KMS-11 (cell line): ENCODE measurements around the gene ANKRD44.

ENCODE experiments used
- H2AFZ ChIP-seq: fragments of 200-600 bp; sonication (generic); 2 replicates; pipeline ENCODE4 v1.6.1; 2016; ENCODE audit warnings: antibody characterized with exemption, mixed run types, low read depth
- H3K27ac ChIP-seq: fragments of 200-600 bp; sonication (generic); 2 replicates; pipeline ENCODE4 v1.6.1; 2016; ENCODE audit warnings: mild to moderate bottlenecking, mixed run types
- H3K27me3 ChIP-seq: fragments of 200-600 bp; sonication (generic); 2 replicates; pipeline ENCODE4 v1.6.1; 2017; ENCODE audit warnings: mild to moderate bottlenecking, low read depth, mixed run types, moderate library complexity; ENCODE audit not compliant: insufficient read depth
- H3K36me3 ChIP-seq: fragments of 200-600 bp; sonication (generic); 2 replicates; pipeline ENCODE4 v1.6.1; 2017; ENCODE audit warnings: mild to moderate bottlenecking, mixed run types; ENCODE audit not compliant: insufficient read depth
- H3K4me1 ChIP-seq: fragments of 200-600 bp; sonication (generic); 2 replicates; pipeline ENCODE4 v1.6.1; 2016; ENCODE audit warnings: mild to moderate bottlenecking, low read depth, mixed run types; ENCODE audit not compliant: poor library complexity, severe bottlenecking
- H3K4me2 ChIP-seq: fragments of 200-600 bp; sonication (generic); 2 replicates; pipeline ENCODE4 v1.7.0; 2016; ENCODE audit warnings: mild to moderate bottlenecking, mixed run types
- H3K4me3 ChIP-seq: fragments of 200-600 bp; sonication (generic); IDR thresholded peaks from 2 replicates; pipeline ENCODE4 v1.6.1; 2017; ENCODE audit warnings: low read depth, low read length, mixed read lengths; ENCODE audit not compliant: insufficient read depth
- H3K79me2 ChIP-seq: fragments of 200-600 bp; sonication (generic); 2 replicates; pipeline ENCODE4 v1.6.1; 2016; ENCODE audit warnings: low read depth, mixed run types; ENCODE audit not compliant: insufficient read depth
- H3K9ac ChIP-seq: fragments of 200-600 bp; sonication (generic); 2 replicates; pipeline ENCODE4 v1.6.1; 2016; ENCODE audit warnings: mild to moderate bottlenecking, mixed run types
- H4K20me1 ChIP-seq: fragments of 200-600 bp; sonication (generic); 2 replicates; pipeline ENCODE4 v1.6.1; 2016; ENCODE audit warnings: mild to moderate bottlenecking, mixed run types; ENCODE audit not compliant: insufficient read depth
- CTCF ChIP-seq: fragments of 200-600 bp; sonication (generic); conservative IDR thresholded peaks from 2 replicates; pipeline ENCODE4 v1.6.1; 2017; ENCODE audit warnings: low read depth, mild to moderate bottlenecking, antibody characterized with exemption, low read length, moderate library complexity, mixed read lengths

The ANKRD44 gene

GRCh38 chr2:197135806-197136205 is 174.8 kb downstream of the ANKRD44 start:
- no peak for TF ChIP-seq CTCF
- H3K4me3 ChIP-seq = no peak overlapping the region
- no peak overlapping the region for H3K9ac ChIP-seq
- H2AFZ ChIP-seq = no peak overlapping the region
- no peaks in the 10 kb centered on the region for H3K27me3 ChIP-seq
- no peak overlapping the region for H3K4me2 ChIP-seq
- H3K36me3 ChIP-seq = no peaks in the 10 kb centered on the region
- H3K79me2 ChIP-seq = no peaks in the 10 kb centered on the region
- H4K20me1 ChIP-seq = no peaks in the 10 kb centered on the region
- no peaks in the 10 kb centered on the region for H3K4me1 ChIP-seq
- H3K27ac ChIP-seq = no peak overlapping the region

GRCh38 chr2:197134206-197134605 is 176.4 kb downstream of the ANKRD44 start:
- Histone ChIP-seq H3K9ac (no peak overlapping the region), H3K79me2 (no peaks in the 10 kb centered on the region), H4K20me1 (no peaks in the 10 kb centered on the region), H3K27me3 (no peaks in the 10 kb centered on the region), H3K36me3 (no peaks in the 10 kb centered on the region), H3K27ac (no peak overlapping the region), H3K4me3 (no peak overlapping the region), H3K4me1 (no peaks in the 10 kb centered on the region), H2AFZ (no peak overlapping the region), H3K4me2 (no peak overlapping the region)
- TF ChIP-seq CTCF = no peak

- Histone ChIP-seq H2AFZ (no peak overlapping the region), H3K27me3 (no peaks in the 10 kb centered on the region), H3K9ac (no peak overlapping the region), H4K20me1 (no peaks in the 10 kb centered on the region), H3K27ac (no peak overlapping the region), H3K4me1 (no peaks in the 10 kb centered on the region), H3K4me3 (no peak overlapping the region), H3K4me2 (no peak overlapping the region), H3K79me2 (no peaks in the 10 kb centered on the region), H3K36me3 (no peaks in the 10 kb centered on the region)
- no peak for TF ChIP-seq CTCF
Observed at GRCh38 chr2:197131558-197131855, 179.1 kb downstream of the ANKRD44 start.

GRCh38 chr2:197130318-197130717 is 180.3 kb downstream of the ANKRD44 start:
- Histone ChIP-seq H2AFZ (no peak overlapping the region), H3K79me2 (no peaks in the 10 kb centered on the region), H3K27ac (no peak overlapping the region), H3K4me3 (no peak overlapping the region), H3K36me3 (no peaks in the 10 kb centered on the region), H3K4me2 (no peak overlapping the region), H3K9ac (no peak overlapping the region), H4K20me1 (no peaks in the 10 kb centered on the region), H3K4me1 (no peaks in the 10 kb centered on the region), H3K27me3 (no peaks in the 10 kb centered on the region)
- no peak for TF ChIP-seq CTCF

DNA sequence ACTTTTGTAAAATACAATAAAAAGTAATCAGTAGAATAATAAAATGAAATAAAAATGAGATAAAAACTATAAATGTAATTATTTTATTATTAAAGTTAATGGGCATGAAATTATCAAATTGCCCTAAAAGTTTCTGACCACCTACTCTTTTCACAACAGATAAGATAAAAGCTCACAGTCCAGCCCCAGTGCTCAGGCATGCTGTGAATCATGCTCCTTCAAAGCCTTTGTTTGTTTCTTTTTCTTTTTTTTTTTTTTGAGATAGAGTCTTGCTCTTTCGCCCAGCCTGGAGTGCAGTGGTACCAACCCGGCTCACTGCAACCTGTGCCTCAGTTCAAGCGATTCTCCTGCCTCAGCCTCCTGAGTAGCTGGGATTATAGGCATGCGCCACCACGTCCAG is 181.7 kb downstream of the ANKRD44 start:
- Histone ChIP-seq H3K4me1 (no peaks in the 10 kb centered on the region), H3K79me2 (no peaks in the 10 kb centered on the region), H2AFZ (no peak overlapping the region), H4K20me1 (no peaks in the 10 kb centered on the region), H3K9ac (no peak overlapping the region), H3K4me3 (no peak overlapping the region), H3K4me2 (no peak overlapping the region), H3K36me3 (no peaks in the 10 kb centered on the region), H3K27me3 (no peaks in the 10 kb centered on the region), H3K27ac (no peak overlapping the region)
- TF ChIP-seq CTCF = no peak
